HEK293 (cell line): ENCODE results near the gene DNAH5.

Source experiments
- CTCF ChIA-PET: fragments of 350-600 bp; formaldehyde crosslinking; extraction: SDS; loops from one replicate; lab custom pipeline; 2021; ENCODE audit warnings: antibody characterized with exemption; lab: Yijun Ruan, JAX
- POLR2A ChIA-PET: fragments of 300-600 bp; formaldehyde crosslinking; extraction: SDS; loops from one replicate; lab custom pipeline; 2020; ENCODE audit warnings: antibody characterized with exemption, inconsistent platforms; lab: Yijun Ruan, JAX
- H3K27ac ChIP-seq: fragments of 200-500 bp; sonication (Bioruptor generic); 2 replicates; pipeline ENCODE4 v1.5.1; 2014; ENCODE audit warnings: low read depth, low read length, control low read depth, inconsistent platforms; ENCODE audit errors: extremely low read depth
- H3K36me3 ChIP-seq, 2 experiments: fragments of 200-500 bp in 1 of 2; sonication (Bioruptor generic) in 1 of 2; 1 replicate in 1 of 2; 2 replicates in 1 of 2; pipeline ENCODE4 v1.5.1; 2014 to 2017; ENCODE audit warnings: inconsistent platforms in 2 of 2, low read length in 2 of 2; ENCODE audit not compliant: control insufficient read depth in 2 of 2, insufficient read depth in 1 of 2
- H3K4me1 ChIP-seq: fragments of 200-500 bp; sonication (Bioruptor generic); 2 replicates; pipeline ENCODE4 v1.5.1; 2014; ENCODE audit warnings: mild to moderate bottlenecking, low read length, inconsistent platforms; ENCODE audit not compliant: control insufficient read depth, insufficient read depth
- H3K4me3 ChIP-seq: 2 replicates; pipeline ENCODE4 v1.5.1; 2011; ENCODE audit warnings: low read depth, mild to moderate bottlenecking, control low read depth, low read length, moderate library complexity
- H3K9me3 ChIP-seq: fragments of 200-500 bp; sonication (Bioruptor generic); 2 replicates; pipeline ENCODE4 v1.5.1; 2014; ENCODE audit warnings: low read depth, low read length, inconsistent platforms; ENCODE audit not compliant: control insufficient read depth, insufficient read depth
- IKZF3 ChIP-seq: fragments of 450-650 bp; IDR thresholded peaks from 2 replicates; pipeline ENCODE4 v1.5.0; 2018; ENCODE audit warnings: missing biosample characterization, mild to moderate bottlenecking, missing genetic modification characterization, moderate library complexity
- KLF7 ChIP-seq: fragments of 450-650 bp; formaldehyde crosslinking; IDR thresholded peaks from 2 replicates; pipeline ENCODE4 v1.5.1; 2016; ENCODE audit warnings: missing biosample characterization, missing genetic modification characterization, borderline replicate concordance
- PRDM1 ChIP-seq: fragments of 450-650 bp; formaldehyde crosslinking; IDR thresholded peaks from 2 replicates; pipeline ENCODE4; 2016; ENCODE audit warnings: missing biosample characterization, missing genetic modification characterization
- RBAK ChIP-seq: fragments of 450-650 bp; formaldehyde crosslinking; IDR thresholded peaks from 2 replicates; pipeline ENCODE4 v1.5.1; 2016; ENCODE audit warnings: missing biosample characterization, missing genetic modification characterization
- SETDB1 ChIP-seq: IDR thresholded peaks from one replicate; pipeline ENCODE4 v1.6.1; 2017; ENCODE audit warnings: mild to moderate bottlenecking, low read length, moderate library complexity, mixed read lengths; ENCODE audit not compliant: insufficient read length
- SP2 ChIP-seq: fragments of 450-650 bp; formaldehyde crosslinking; IDR thresholded peaks from 2 replicates; pipeline ENCODE4 v1.5.1; 2016; ENCODE audit warnings: missing biosample characterization, missing genetic modification characterization
- ZFP37 ChIP-seq: fragments of 450-650 bp; formaldehyde crosslinking; IDR thresholded peaks from 2 replicates; pipeline ENCODE4 v1.5.1; 2016; ENCODE audit warnings: missing biosample characterization, missing genetic modification characterization
- ZNF140 ChIP-seq: fragments of 450-650 bp; formaldehyde crosslinking; IDR thresholded peaks from 2 replicates; pipeline ENCODE4 v1.5.1; 2016; ENCODE audit warnings: missing biosample characterization, missing genetic modification characterization
- ZNF184 ChIP-seq: fragments of 450-650 bp; IDR thresholded peaks from 2 replicates; pipeline ENCODE4 v1.5.1; 2018; ENCODE audit warnings: missing biosample characterization, mild to moderate bottlenecking, missing genetic modification characterization
- ZNF221 ChIP-seq: fragments of 450-650 bp; formaldehyde crosslinking; IDR thresholded peaks from 2 replicates; pipeline ENCODE4 v1.5.1; 2017; ENCODE audit warnings: missing biosample characterization, missing genetic modification characterization, borderline replicate concordance
- ZNF26 ChIP-seq: fragments of 450-650 bp; formaldehyde crosslinking; IDR thresholded peaks from 2 replicates; pipeline ENCODE4 v1.5.1; 2016; ENCODE audit warnings: missing biosample characterization, missing genetic modification characterization
- ZNF391 ChIP-seq: fragments of 450-650 bp; formaldehyde crosslinking; IDR thresholded peaks from 2 replicates; pipeline ENCODE4 v1.5.1; 2016; ENCODE audit warnings: low read depth, missing biosample characterization, missing genetic modification characterization, borderline replicate concordance
- ZNF433 ChIP-seq: fragments of 450-650 bp; formaldehyde crosslinking; IDR thresholded peaks from 2 replicates; pipeline ENCODE4 v1.5.1; 2016; ENCODE audit warnings: missing biosample characterization, missing genetic modification characterization, low read depth
- ZNF530 ChIP-seq: fragments of 450-650 bp; formaldehyde crosslinking; IDR thresholded peaks from 2 replicates; pipeline ENCODE4 v1.5.1; 2016; ENCODE audit warnings: low read depth, missing biosample characterization, missing genetic modification characterization
- ZNF555 ChIP-seq: fragments of 450-650 bp; formaldehyde crosslinking; conservative IDR thresholded peaks from 2 replicates; pipeline ENCODE4 v1.5.1; 2017; ENCODE audit warnings: missing biosample characterization, mild to moderate bottlenecking, missing genetic modification characterization, inconsistent platforms
- ZNF658 ChIP-seq: fragments of 450-650 bp; formaldehyde crosslinking; IDR thresholded peaks from 2 replicates; pipeline ENCODE4; 2016; ENCODE audit warnings: missing biosample characterization, missing genetic modification characterization
- ZNF692 ChIP-seq: fragments of 450-650 bp; formaldehyde crosslinking; IDR thresholded peaks from 2 replicates; pipeline ENCODE4 v1.5.1; 2016; ENCODE audit warnings: missing biosample characterization, missing genetic modification characterization
- ZNF837 ChIP-seq: fragments of 450-650 bp; formaldehyde crosslinking; IDR thresholded peaks from 2 replicates; pipeline ENCODE4 v1.5.1; 2016; ENCODE audit warnings: missing biosample characterization, missing genetic modification characterization
- ZNF843 ChIP-seq: fragments of 450-650 bp; formaldehyde crosslinking; IDR thresholded peaks from 2 replicates; pipeline ENCODE4 v1.5.1; 2016; ENCODE audit warnings: missing biosample characterization, missing genetic modification characterization
- ZSCAN16 ChIP-seq: fragments of 450-650 bp; formaldehyde crosslinking; IDR thresholded peaks from 2 replicates; pipeline ENCODE4 v1.5.1; 2016; ENCODE audit warnings: missing biosample characterization, missing genetic modification characterization
- TF ChIP-seq, protein P1 (sequence below): fragments of 450-650 bp; formaldehyde crosslinking; IDR thresholded peaks from 2 replicates; pipeline ENCODE4 v1.5.1; 2016; ENCODE audit warnings: missing biosample characterization, missing genetic modification characterization
- TF ChIP-seq, protein P2 (sequence below): fragments of 450-650 bp; formaldehyde crosslinking; IDR thresholded peaks from 2 replicates; pipeline ENCODE4 v1.5.1; 2016; ENCODE audit warnings: missing biosample characterization, missing genetic modification characterization
- TF ChIP-seq, protein P3 (sequence below): fragments of 450-650 bp; formaldehyde crosslinking; IDR thresholded peaks from 2 replicates; pipeline ENCODE4 v1.5.1; 2017; ENCODE audit warnings: missing biosample characterization, missing genetic modification characterization

Gene DNAH5

GRCh38 chr5:13731121-13731628 is 213.3 kb downstream of the DNAH5 start:
- Histone ChIP-seq H3K4me1 (no peaks in the 10 kb centered on the region), H3K27ac (no peak overlapping the region), H3K36me3 (no peaks in the 10 kb centered on the region), H3K4me3 (no peak overlapping the region), H3K9me3 (no peaks in the 10 kb centered on the region)
- CTCF ChIA-PET: interaction anchor here (0.7 kb wide), 1 partner anchor 245 kb away, joined by 3 read pairs; no protein-coding TSS in a partner anchor
- TF ChIP-seq ZNF692 (tag by site-specific recombination) (no peak), SETDB1 (no peak), IKZF3 (tag by site-specific recombination) (no peak), RBAK (tag by site-specific recombination) (no peak), ZNF837 (no peak), ZNF184 (tag by site-specific recombination) (no peak), ZNF658 (tag by site-specific recombination) (no peak), ZSCAN16 (tag by site-specific recombination) (no peak), ZNF26 (tag by site-specific recombination) (no peak)
- TF ChIP-seq, protein P1, sequence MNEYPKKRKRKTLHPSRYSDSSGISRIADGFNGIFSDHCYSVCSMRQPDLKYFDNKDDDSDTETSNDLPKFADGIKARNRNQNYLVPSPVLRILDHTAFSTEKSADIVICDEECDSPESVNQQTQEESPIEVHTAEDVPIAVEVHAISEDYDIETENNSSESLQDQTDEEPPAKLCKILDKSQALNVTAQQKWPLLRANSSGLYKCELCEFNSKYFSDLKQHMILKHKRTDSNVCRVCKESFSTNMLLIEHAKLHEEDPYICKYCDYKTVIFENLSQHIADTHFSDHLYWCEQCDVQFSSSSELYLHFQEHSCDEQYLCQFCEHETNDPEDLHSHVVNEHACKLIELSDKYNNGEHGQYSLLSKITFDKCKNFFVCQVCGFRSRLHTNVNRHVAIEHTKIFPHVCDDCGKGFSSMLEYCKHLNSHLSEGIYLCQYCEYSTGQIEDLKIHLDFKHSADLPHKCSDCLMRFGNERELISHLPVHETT: no peak
- TF ChIP-seq, all 188 proteins: peak for 0
- POLR2A ChIA-PET: no interaction called here

DNA sequence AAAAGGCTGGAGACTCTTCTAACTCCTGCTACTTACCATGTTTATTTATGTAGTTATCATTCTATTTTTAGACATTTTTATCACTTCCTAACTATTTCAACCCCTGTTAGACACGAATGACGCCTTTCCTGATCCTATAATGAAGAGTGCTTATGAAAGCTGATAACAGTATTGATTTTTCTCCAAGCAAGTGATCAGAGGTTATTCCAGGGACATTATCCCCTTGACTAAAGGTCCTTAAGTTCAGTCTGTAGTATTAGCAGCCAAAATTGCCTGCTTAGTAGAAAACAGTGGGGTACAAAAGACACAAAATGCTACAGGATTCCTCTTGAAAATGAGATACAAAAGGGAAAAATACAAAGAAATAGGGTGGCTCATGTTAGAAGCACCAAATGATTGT is 235.6 kb downstream of the DNAH5 start:
- no peaks in the 10 kb centered on the region for H3K4me1 ChIP-seq
- H3K36me3 ChIP-seq: no peaks in the 10 kb centered on the region
- ChIA-PET CTCF (interaction anchor here (0.5 kb wide), 1 partner anchor 537 kb away, joined by 3 read pairs; no protein-coding TSS in a partner anchor), POLR2A (no interaction called here)
- TF ChIP-seq ZFP37 (tag by site-specific recombination) (no peak), ZNF391 (tag by site-specific recombination) (no peak), SP2 (tag by site-specific recombination) (no peak), KLF7 (tag by site-specific recombination) (no peak), PRDM1 (no peak), ZNF843 (tag by site-specific recombination) (no peak), ZNF140 (no peak), ZNF530 (tag by site-specific recombination) (no peak), ZNF221 (tag by site-specific recombination) (no peak), ZNF555 (no peak), ZNF433 (no peak)
- TF ChIP-seq, protein P2, sequence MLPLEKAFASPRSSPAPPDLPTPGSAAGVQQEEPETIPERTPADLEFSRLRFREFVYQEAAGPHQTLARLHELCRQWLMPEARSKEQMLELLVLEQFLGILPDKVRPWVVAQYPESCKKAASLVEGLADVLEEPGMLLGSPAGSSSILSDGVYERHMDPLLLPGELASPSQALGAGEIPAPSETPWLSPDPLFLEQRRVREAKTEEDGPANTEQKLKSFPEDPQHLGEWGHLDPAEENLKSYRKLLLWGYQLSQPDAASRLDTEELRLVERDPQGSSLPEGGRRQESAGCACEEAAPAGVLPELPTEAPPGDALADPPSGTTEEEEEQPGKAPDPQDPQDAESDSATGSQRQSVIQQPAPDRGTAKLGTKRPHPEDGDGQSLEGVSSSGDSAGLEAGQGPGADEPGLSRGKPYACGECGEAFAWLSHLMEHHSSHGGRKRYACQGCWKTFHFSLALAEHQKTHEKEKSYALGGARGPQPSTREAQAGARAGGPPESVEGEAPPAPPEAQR (tag by site-specific recombination): no peak
- TF ChIP-seq, protein P3, sequence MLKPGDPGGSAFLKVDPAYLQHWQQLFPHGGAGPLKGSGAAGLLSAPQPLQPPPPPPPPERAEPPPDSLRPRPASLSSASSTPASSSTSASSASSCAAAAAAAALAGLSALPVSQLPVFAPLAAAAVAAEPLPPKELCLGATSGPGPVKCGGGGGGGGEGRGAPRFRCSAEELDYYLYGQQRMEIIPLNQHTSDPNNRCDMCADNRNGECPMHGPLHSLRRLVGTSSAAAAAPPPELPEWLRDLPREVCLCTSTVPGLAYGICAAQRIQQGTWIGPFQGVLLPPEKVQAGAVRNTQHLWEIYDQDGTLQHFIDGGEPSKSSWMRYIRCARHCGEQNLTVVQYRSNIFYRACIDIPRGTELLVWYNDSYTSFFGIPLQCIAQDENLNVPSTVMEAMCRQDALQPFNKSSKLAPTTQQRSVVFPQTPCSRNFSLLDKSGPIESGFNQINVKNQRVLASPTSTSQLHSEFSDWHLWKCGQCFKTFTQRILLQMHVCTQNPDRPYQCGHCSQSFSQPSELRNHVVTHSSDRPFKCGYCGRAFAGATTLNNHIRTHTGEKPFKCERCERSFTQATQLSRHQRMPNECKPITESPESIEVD: no peak
- no peak overlapping the region for H3K27ac ChIP-seq
- no peaks in the 10 kb centered on the region for H3K9me3 ChIP-seq
- H3K4me3 ChIP-seq: no peak overlapping the region
